Liver (tissue), 9 donors: ENCODE measurements around the gene MAPK11. TPM values are rescaled to one million over a fixed set of nuclear protein-coding genes. Genes with fewer than 3 reads are reported as not detected.

Source experiments
- DNase-seq: peaks from one replicate; pipeline ENCODE4 v3.0.0-alpha.2; 2017; ENCODE audit warnings: low spot score
- H3K27ac ChIP-seq, 2 donors: one replicate each; pipeline ENCODE4 v1.7.0; 2013; ENCODE audit warnings: inconsistent platforms in 2 of 2, low read length in 2 of 2, control low read depth in 1 of 2, low read depth in 1 of 2, mild to moderate bottlenecking in 1 of 2
- H3K27me3 ChIP-seq, 4 donors: one replicate each; pipeline versions ENCODE4 v1.6.1 to v1.7.0; 2013; ENCODE audit warnings: low read length in 3 of 4, inconsistent platforms in 1 of 4, mild to moderate bottlenecking in 1 of 4, moderate library complexity in 1 of 4; ENCODE audit not compliant: control insufficient read depth in 4 of 4, insufficient read depth in 4 of 4
- H3K36me3 ChIP-seq, 4 donors: one replicate each; pipeline versions ENCODE4 v1.6.1 to v1.7.0; 2013; ENCODE audit warnings: low read length in 3 of 4, mild to moderate bottlenecking in 3 of 4, low read depth in 1 of 4, moderate library complexity in 1 of 4; ENCODE audit not compliant: control insufficient read depth in 4 of 4, insufficient read depth in 3 of 4
- H3K4me1 ChIP-seq, 4 donors: one replicate each; pipeline versions ENCODE4 v1.6.1 to v1.7.0; 2013; ENCODE audit warnings: low read length in 3 of 4, mild to moderate bottlenecking in 3 of 4, moderate library complexity in 1 of 4; ENCODE audit not compliant: control insufficient read depth in 4 of 4, insufficient read depth in 4 of 4
- H3K4me3 ChIP-seq, 3 donors: one replicate each; pipeline versions ENCODE4 v1.6.1 to v1.7.0; 2013; ENCODE audit warnings: low read length in 3 of 3, control low read depth in 1 of 3, low read depth in 1 of 3, mild to moderate bottlenecking in 1 of 3
- H3K9ac ChIP-seq, 2 donors: one replicate each; pipeline ENCODE4 v1.7.0; 2013; ENCODE audit warnings: low read length in 2 of 2, mild to moderate bottlenecking in 2 of 2, moderate library complexity in 2 of 2, control low read depth in 1 of 2, low read depth in 1 of 2
- H3K9me3 ChIP-seq, 4 donors: one replicate each; pipeline versions ENCODE4 v1.6.1 to v1.7.0; 2013; ENCODE audit warnings: low read length in 3 of 4; ENCODE audit not compliant: control insufficient read depth in 4 of 4
- CTCF ChIP-seq: fragments of 150-350 bp; IDR thresholded peaks from 2 replicates; pipeline ENCODE4 v1.5.1; 2017; ENCODE audit warnings: improper control_type of control experiment, low read depth, low read length; ENCODE audit not compliant: missing input control
- EGR1 ChIP-seq, 2 donors: IDR thresholded peaks; 2 replicates each; pipeline ENCODE4 v1.6.1; 2016 to 2018; ENCODE audit warnings: antibody characterized with exemption in 2 of 2, low read depth in 2 of 2
- FOXA1 ChIP-seq: IDR thresholded peaks from 2 replicates; pipeline ENCODE4 v1.6.1; 2016; ENCODE audit warnings: antibody characterized with exemption
- GABPA ChIP-seq, 2 donors: IDR thresholded peaks in 1 of 2; conservative IDR thresholded peaks in 1 of 2; 2 replicates each; pipeline ENCODE4 v1.6.1; 2016; ENCODE audit warnings: antibody characterized with exemption in 2 of 2, mild to moderate bottlenecking in 1 of 2, moderate library complexity in 1 of 2
- HNF4A ChIP-seq, 2 donors: conservative IDR thresholded peaks; 2 replicates each; pipeline ENCODE4 v1.6.1; 2016; ENCODE audit warnings: antibody characterized with exemption in 2 of 2, mild to moderate bottlenecking in 2 of 2
- HNF4G ChIP-seq: IDR thresholded peaks from 2 replicates; pipeline ENCODE4 v1.6.1; 2016; ENCODE audit warnings: antibody characterized with exemption
- JUND ChIP-seq, 2 donors: IDR thresholded peaks; 2 replicates each; pipeline ENCODE4 v1.6.1; 2016; ENCODE audit warnings: antibody characterized with exemption in 2 of 2
- MAX ChIP-seq: IDR thresholded peaks from 2 replicates; pipeline ENCODE4 v1.6.1; 2016; ENCODE audit warnings: antibody characterized with exemption
- RAD21 ChIP-seq, 2 donors: IDR thresholded peaks; 2 replicates each; pipeline ENCODE4 v1.6.1; 2016; ENCODE audit warnings: antibody characterized with exemption in 2 of 2, mild to moderate bottlenecking in 2 of 2
- RXRA ChIP-seq, 2 donors: IDR thresholded peaks; 2 replicates each; pipeline ENCODE4 v1.6.1; 2017 to 2018; ENCODE audit warnings: antibody characterized with exemption in 2 of 2, mild to moderate bottlenecking in 1 of 2
- YY1 ChIP-seq: IDR thresholded peaks from 2 replicates; pipeline ENCODE4 v1.6.1; 2016; ENCODE audit warnings: antibody characterized with exemption, mild to moderate bottlenecking
- WGBS: extraction: QIAGEN DNeasy Blood & Tissue Kit; methylation state at CpG from one replicate; pipeline ENCODE4 v1.1.7; 2013; 5-methylcytosine and 5-hydroxymethylcytosine counted together
- polyA plus RNA-seq, 2 donors: library from polyadenylated mRNA; stranded (reverse) in 1 of 2; unstranded in 1 of 2; fragments of 200-250 nt in 1 of 2; fragments of >200 nt in 1 of 2; fragmentation: Nextera tagmentation in 1 of 2; extraction: Ambion mirVana in 1 of 2; gene quantifications; one replicate each; pipeline versions ENCODE4 v1.2.1 to v1.2.3, GENCODE V29; 2013 to 2015
- total RNA-seq, 2 donors: library from RNA; depleted of rRNA; stranded (reverse); fragments of >200 nt; gene quantifications; one replicate each; pipeline ENCODE4 v1.2.3, GENCODE V29; 2014
- TF ChIP-seq, protein P1 (sequence below): IDR thresholded peaks from 2 replicates; pipeline ENCODE4 v1.6.1; 2016; ENCODE audit warnings: antibody characterized with exemption
- donor health status: healthy.
- donor health status: healthy.
- donor health status: healthy.
- donor health status: healthy.
- donor health status: healthy.

MAPK11 gene
- total and polyA plus RNA-seq, 4 donors = 0.65 to 2.0 (median 1.0) TPM

- Histone ChIP-seq H3K36me3 (no peaks in the 10 kb centered on the region), H3K9me3 (no peaks in the 10 kb centered on the region), H3K4me1 (peaks cover 30 to 46% (median 33%) of the 10 kb centered on the region in 4 donors), H3K4me3 (peak overlapping the region in 2 of 3 donors; percentile 6 to 36), H3K27me3 (no peaks in the 10 kb centered on the region), H3K9ac (no peak overlapping the region), H3K27ac (no peak overlapping the region)
- peak; percentile 53 for DNase-seq
- 7% methylated on average over 75 of the region's 75 CpGs for WGBS
- TF ChIP-seq, protein P1, sequence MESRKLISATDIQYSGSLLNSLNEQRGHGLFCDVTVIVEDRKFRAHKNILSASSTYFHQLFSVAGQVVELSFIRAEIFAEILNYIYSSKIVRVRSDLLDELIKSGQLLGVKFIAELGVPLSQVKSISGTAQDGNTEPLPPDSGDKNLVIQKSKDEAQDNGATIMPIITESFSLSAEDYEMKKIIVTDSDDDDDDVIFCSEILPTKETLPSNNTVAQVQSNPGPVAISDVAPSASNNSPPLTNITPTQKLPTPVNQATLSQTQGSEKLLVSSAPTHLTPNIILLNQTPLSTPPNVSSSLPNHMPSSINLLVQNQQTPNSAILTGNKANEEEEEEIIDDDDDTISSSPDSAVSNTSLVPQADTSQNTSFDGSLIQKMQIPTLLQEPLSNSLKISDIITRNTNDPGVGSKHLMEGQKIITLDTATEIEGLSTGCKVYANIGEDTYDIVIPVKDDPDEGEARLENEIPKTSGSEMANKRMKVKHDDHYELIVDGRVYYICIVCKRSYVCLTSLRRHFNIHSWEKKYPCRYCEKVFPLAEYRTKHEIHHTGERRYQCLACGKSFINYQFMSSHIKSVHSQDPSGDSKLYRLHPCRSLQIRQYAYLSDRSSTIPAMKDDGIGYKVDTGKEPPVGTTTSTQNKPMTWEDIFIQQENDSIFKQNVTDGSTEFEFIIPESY = no peak
- TF ChIP-seq CTCF = peak; percentile 10
These were observed 2.4 kb downstream of the MAPK11 start for GRCh38 chr22:50267591-50268390.

DNA sequence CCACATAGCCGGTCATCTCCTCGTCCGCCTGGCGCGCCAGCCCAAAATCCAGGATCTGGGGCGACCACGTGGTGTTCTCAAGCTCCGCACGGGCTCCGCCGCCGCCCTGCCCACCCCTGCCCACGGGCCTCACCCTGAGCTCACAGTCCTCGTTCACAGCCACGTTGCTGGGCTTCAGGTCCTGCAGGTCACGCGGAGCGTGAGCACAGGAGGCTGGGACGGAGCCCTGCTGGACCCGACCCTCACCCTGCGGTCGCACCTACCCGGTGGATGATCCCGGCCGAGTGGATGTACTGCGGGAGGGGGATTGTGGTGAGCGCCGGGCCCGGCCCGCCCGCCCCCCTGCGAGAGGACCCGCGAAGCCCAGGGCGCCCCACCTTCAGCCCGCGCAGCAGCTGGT, 3.2 kb downstream of the MAPK11 start:
- Histone ChIP-seq H3K27ac (no peak overlapping the region), H3K4me3 (peak overlapping the region in 1 of 3 donors; percentile 36), H3K4me1 (peaks cover 30 to 47% (median 36%) of the 10 kb centered on the region in 4 donors), H3K9me3 (no peaks in the 10 kb centered on the region), H3K27me3 (no peaks in the 10 kb centered on the region), H3K36me3 (no peaks in the 10 kb centered on the region), H3K9ac (no peak overlapping the region)
- DNase-seq = no peak
- TF ChIP-seq JUND (IDR thresholded peaks at IDR 0.05) (no peak), RXRA (IDR thresholded peaks at IDR 0.05) (no peak), HNF4G (no peak), YY1 (no peak), GABPA (IDR thresholded peaks at IDR 0.05 in 1 of 2, conservative IDR thresholded peaks at IDR 0.05 in 1 of 2) (no peak), MAX (no peak), RAD21 (IDR thresholded peaks at IDR 0.05) (no peak), HNF4A (conservative IDR thresholded peaks at IDR 0.05) (no peak), CTCF (no peak), EGR1 (IDR thresholded peaks at IDR 0.05; ENCODE audit: low read depth in 2 of 2) (no peak), FOXA1 (no peak)
- WGBS = 55% methylated on average over 37 of the region's 37 CpGs
